ENCODE results near the gene SMCO2.

Gene SMCO2

DNA sequence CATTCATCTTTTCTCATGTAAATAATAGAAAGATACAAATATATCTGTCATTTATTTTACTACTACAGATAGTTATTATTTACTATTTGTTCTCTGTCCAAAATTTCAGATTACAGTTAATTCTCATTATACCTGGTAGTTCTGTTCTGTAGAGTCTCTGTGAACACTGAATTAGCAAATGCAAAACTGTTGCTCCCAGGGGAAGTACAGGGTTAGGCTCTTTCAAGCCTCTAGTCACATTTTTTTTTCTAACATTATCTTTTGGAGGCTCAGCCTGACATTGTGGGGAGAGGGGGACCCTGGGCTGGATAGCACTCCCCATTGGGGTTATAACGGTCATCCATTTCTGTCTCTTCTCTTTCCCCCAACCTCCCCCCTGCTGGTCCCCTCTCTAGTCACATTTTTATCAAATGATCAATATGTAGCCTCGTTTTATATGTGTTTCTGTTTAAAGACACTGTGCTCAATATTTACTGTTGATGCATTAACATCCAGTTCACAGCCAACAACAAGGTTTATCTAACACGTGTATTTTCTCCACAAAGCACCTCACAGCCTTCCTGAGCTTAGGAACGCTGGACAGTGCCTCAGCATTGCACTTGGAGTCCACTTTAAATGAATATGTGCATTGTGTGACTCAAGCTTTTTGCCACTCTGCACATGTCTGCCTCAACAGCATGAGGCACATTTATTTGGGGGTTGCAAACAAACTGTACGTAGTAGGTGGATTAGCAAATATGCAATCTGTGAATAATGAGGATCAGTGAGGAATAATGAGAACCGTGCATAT lies 4.7 kb downstream of the SMCO2 start:
- DNase-seq (ENCODE audit: extremely low read depth in 1 of 2, low read depth in 1 of 2), result no peak

DNA sequence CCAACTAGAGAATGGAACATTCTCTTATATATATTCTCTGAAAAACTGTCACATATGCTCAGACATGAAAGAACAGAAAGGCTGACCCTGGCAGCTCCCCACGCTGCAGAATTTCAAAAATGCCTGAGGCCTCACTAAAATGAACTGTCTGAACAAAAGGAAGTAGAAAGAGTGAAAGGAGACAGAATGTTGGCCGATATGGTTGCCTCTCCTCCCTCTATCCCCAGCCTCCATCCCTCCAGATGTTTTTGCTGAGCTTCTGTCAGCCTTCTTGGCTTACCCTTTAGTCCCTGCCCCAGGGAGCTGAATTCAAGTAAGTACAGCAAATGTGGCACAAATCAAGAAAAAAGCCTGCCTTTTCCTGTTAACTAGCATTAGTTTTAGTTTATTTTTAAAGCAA lies 6.9 kb downstream of the SMCO2 start:
- no peak for DNase-seq (ENCODE audit: extremely low read depth in 1 of 2, low read depth in 1 of 2)

DNA sequence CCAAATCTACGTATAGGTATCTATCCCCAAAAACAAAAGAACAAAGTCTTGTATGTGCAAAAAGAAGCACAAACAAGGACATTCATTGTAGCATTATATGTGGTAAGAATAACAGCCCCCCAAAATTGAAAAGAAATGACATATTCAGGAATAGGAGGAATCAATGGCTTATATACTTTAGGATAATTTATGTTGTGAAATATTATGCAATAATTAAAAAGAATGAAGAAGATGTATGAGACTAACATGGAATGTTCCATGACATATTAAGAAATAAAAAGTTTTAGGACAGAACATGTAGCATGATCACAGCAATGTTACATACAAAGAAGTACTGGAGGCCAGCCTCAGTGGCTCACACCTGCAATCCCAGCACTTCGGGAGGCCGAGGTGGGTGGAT lies 9.1 kb downstream of the SMCO2 start:
- DNase-seq (ENCODE audit: extremely low read depth in 1 of 2, low read depth in 1 of 2), result no peak

DNA sequence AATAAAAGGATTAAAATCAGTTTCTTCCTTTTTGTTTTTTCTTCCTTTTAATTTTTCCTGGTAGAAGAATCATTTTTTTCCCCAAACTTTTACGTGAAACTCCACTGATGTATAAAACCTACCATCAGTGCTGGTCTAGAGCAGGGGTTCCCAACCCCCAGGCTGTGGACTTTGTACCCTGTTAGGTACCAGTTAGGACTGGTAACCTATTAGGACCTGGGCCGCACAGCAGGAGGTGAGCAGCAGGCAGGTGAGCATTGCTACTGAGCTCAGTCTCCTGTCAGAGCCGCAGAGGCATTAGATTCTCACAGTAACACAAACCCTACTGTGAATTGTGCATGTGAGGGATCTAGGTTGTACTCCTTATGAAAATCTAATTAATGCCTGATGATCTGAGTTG lies 10.1 kb downstream of the SMCO2 start:
- no peak for DNase-seq (ENCODE audit: extremely low read depth in 1 of 2, low read depth in 1 of 2)

DNA sequence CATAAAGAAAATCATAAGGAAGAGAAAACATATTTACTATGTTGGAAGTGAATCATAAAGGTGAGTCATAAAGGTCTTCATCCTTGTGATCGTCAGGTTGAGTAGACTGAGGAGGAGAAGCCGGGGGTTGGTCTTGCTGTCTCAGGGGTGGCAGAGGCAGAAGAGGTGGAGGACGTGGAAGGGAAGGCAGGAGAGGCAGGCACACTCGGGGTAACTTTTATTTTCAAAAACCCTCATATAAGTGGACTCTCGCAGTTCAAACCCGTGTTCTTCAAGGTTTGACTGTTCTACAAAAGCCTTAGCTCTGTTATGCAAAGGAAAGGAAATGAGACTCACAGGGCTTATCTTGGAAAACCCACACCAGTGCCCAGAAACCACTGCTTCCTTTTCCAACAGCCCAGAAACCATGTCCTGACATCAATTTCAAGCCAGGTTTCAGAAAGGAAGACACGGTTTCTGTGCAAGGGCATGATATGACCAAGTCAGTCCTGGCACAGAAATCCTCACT lies 14.0 kb downstream of the SMCO2 start:
- no peak for DNase-seq (ENCODE audit: extremely low read depth in 1 of 2, low read depth in 1 of 2)

DNA sequence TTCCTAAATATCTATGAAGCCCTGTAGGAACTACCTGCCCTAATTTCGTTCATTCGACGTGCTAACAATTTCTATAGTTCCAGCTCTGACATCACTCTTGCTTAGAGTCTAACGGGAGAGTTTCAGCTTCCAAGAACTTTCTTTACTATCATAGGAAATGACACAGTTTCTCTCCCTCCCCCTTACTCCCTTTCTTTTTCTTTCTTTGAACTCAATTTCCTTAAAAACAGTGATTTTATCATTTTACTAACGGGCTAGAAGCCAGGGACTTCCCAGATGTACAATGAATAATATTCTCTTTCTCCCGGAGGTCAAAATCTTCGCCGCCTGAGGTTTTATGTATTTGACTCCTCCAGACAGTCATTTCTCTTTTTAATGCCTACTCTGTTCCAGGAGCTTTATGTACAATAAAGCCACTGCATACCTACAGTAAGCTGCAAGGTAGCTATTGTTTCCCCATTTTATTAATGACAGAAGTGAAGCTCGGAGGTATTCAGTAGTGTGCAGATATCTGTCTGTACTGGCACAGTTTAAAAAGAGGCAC lies 15.7 kb downstream of the SMCO2 start:
- no peak for DNase-seq (ENCODE audit: extremely low read depth in 1 of 2, low read depth in 1 of 2)

DNA sequence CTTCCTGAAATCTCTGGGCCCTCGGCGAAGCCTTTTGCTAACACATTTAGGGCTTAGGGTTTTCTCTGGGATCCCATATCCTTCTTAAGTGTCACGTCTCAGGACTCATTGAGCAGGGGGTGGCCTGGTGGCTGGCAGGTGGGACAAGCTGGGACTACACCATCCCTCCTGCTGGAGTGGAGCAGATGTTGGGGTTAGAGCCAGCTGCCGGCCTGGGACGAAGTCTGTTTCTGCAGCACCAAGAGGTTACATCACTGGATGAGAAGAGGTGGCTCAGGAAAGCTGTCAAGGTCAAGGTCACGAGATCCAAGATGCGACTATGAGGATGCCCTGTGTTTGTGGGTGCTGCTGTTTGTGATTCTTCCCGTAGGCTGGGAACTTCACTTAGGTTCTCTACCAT lies 16.3 kb downstream of the SMCO2 start:
- DNase-seq (ENCODE audit: extremely low read depth in 1 of 2, low read depth in 1 of 2), result no peak

DNA sequence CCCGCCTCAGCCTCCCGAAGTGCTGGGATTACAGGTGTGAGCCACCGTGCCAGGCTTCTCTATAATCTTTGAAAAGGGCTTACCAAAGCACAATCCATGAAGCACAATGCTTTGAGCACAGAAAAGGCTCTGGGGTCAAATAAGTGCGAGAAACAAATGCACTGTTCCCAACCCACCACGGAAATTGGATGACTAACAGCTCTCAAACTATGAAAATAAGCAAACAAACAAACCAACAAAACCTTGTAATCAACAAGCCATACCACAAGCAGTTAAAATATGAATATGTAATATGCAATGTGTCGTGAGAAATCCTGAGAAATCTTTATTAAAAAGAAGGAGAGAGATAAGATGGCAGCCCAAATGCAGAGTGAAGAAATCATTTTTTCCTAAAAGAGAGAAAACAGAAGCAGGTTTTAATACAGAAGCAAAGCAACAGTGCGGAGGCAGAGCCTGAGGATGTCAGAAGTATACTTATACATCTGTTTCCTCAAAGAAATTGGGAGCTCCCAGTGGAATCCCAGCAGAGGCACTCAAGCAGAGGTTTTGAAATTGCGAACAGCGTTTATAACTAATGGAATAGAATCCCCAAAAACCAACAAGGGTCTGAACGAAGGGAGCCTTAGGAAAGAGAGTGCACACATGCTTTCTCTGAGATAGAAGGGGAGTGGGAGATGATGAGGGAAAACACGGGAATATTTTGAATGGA lies 17.1 kb downstream of the SMCO2 start:
- no peak for DNase-seq (ENCODE audit: extremely low read depth in 1 of 2, low read depth in 1 of 2)

DNA sequence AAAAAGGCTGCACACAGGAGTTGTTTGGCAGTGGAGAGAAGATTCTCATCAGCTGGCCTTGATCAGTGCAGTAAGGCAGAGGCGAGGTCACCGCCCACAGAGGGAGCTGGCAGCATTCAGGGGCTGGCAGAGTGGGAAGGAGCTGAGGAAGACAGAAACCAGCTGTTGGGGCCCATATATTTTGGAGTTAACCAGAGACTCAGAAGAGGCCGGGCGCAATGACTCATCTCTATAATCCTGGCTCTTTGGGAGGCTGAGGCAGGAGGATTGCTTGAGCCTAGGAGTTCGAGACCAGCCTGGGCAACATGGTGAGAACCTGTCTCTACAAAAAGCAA lies 17.7 kb downstream of the SMCO2 start:
- DNase-seq (ENCODE audit: extremely low read depth in 1 of 2, low read depth in 1 of 2), result no peak

DNA sequence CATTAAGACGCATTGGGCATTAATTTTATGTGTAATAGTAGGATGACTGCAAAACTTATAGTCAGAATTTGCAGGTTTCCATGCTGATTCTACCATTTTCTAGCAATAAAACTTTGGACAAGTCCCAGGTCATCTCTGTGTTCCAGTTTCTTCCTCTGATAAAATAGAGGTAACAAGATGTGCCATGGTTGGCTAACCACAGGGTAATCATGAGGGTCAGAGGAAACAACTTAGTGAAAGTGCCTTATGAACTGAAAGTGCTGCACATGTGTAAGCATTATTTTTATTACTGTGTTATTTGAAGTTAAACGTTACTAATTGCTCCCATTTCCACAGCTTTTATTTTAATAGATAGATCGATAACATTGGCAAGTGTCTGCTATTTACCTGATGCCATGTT lies 21.1 kb downstream of the SMCO2 start:
- no peak for DNase-seq (ENCODE audit: extremely low read depth in 1 of 2, low read depth in 1 of 2)

DNA sequence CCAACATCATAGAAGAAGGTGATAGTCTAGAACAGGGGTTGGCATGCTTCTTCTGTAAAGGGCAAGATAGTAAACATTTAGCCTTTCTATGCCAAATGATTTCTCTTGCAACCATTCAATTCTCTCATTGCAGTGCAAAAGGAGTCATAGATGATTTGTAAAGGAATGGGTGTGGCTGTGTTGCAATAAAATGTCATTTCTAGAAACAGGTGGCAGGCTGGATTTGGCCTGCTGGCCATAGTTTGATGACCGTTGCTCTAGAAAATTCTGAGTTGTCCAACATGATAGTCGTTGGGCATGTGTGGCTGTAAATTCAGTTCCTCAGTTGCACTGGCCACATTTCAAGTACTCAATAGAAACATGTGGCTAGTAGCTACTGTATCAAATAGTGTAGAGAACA lies 21.7 kb downstream of the SMCO2 start:
- no peak for DNase-seq (ENCODE audit: extremely low read depth in 1 of 2, low read depth in 1 of 2)

DNA sequence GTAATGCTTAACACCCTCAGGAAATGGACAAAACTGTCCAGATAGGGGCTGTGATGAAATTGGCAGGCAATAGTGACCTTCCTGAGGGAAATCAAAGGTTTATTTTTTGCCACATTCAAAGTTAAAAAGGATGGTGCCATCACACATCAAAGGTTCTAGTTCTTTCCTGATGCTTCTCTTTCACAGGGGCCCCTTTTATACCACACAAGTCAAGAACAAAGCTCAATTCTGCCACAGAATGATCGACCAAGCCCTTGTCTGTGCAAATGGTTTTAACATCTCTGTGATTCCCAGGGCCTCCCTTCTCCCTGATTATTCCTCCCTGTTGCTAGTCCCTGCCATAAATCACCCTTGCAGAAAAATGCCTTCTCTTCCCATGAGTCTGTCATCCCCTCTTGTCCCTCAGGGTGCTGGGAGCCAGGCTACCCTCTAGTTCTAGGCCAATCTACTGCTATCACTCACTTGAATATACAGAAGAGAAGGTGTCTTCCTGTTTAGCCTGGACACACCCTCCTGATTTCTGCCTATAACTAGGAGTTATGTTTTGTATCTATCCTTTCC lies 22.7 kb downstream of the SMCO2 start:
- no peak for DNase-seq (ENCODE audit: extremely low read depth in 1 of 2, low read depth in 1 of 2)

DNA sequence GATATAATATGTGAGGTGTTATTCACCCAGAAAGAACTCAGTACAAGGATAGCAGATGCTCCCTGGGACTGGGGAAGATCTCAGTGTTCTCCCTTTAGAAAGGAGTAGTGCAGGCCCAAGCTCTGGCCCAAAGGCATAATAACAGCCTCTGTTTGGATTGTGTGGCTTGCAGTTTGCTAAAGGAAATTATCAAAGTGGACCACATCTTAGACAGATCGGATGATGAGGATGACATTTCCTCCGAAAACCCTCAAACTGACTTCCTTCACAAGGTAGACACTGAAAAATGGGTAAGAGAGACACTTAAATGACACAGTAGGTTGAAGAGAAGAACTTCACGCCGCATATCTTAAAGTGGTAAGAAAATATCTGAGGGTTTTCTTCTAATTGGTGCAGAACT lies 26.1 kb downstream of the SMCO2 start:
- DNase-seq (ENCODE audit: extremely low read depth in 1 of 2, low read depth in 1 of 2), result no peak

DNA sequence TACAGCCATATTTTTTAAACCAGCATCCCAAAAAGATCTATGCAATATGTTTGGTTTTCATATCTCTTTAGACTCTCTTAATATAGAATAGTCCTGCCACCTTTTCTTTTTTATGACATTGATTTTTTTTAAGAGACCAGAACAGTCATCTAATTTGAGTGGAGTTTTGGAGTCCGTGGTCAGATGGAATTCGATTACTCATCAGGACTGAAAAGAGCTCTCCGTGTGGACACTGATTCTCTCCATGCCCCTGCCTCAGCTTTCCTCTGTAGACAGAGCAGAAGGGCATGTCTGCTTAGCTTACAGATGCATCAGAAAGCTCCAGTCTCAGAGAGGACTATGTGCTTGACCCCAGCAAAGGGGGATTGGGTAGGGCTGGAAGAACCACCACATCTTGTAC lies 27.8 kb downstream of the SMCO2 start:
- no peak for DNase-seq (ENCODE audit: extremely low read depth in 1 of 2, low read depth in 1 of 2)

DNA sequence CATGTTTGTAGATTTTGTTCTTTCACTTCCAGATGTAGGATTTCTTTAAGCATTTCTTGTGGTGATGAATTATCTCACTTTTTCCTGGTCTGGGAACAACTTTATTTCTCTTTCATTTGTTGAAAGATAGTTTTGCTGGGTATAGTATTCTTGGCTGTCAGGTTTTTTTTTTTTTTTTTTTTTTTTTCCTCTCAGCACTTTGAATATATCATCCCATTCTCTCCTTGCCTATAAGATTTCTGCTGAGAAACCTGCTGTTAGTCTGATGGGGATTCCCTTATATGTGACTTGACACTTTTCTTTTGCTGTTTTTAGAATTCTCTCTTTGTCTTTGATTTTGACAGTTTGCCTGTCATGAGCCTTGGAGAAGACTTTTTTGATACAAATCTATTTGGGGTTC lies 30.5 kb downstream of the SMCO2 start:
- no peak for DNase-seq (ENCODE audit: extremely low read depth in 1 of 2, low read depth in 1 of 2)

DNA sequence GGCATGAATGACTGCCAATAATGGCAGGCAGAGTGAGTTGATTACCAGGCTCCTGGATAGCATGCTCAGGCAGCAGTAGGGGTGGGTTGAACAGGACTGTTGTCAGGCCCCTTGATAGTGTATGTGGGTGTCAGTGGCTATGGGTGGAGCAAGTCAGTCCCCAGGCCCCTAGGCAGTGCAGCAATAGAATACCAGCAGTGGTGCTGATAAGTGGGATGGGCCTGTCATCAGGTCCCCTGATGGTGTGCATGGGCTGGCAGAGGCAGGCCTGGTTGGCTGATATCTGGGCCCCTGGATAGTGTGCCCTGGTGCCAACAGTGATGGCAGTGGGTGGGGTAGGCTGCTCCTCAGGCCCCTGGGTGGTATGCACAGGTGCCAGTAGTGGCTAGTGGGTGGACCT lies 32.4 kb downstream of the SMCO2 start:
- no peak for DNase-seq (ENCODE audit: extremely low read depth in 1 of 2, low read depth in 1 of 2)

DNA sequence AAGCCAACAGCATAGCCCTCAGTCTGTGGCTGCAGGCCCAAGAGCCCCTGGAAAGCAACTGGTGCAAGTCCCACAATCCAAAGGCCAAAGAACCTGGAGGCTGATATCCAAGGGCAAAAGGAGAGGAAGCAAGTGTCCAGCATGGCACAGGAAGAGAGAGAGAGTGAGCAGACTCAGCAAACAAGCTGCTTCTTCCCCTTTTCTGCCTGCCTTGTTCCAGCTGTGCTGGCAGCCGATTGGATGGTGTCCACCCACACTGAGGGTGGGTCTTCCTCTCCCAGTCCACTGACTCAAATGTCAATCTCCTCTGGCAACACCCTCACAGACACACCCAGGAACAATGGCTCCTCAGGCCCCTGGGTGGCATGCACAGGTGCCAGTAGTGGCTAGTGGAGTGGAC lies 33.5 kb downstream of the SMCO2 start:
- no peak for DNase-seq (ENCODE audit: extremely low read depth in 1 of 2, low read depth in 1 of 2)

DNA sequence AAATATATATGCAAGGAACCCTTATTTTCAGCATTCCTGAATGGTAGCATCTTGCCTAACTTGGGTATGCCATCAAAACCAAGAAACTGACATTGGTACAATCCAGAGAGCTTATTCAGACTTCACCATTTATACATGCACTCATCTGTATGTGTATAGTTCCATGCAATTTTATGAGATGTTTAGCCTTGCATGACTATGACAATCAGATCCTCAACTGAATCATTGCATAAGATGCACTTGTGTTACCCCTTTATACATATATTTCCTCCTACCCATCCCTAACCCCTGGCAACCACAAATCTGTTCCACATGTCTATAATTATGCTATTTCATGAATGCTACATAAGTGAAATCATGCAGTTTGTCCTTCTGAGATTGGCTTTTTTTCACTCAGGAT lies 40.4 kb downstream of the SMCO2 start:
- DNase-seq (ENCODE audit: extremely low read depth in 1 of 2, low read depth in 1 of 2), result no peak

DNA sequence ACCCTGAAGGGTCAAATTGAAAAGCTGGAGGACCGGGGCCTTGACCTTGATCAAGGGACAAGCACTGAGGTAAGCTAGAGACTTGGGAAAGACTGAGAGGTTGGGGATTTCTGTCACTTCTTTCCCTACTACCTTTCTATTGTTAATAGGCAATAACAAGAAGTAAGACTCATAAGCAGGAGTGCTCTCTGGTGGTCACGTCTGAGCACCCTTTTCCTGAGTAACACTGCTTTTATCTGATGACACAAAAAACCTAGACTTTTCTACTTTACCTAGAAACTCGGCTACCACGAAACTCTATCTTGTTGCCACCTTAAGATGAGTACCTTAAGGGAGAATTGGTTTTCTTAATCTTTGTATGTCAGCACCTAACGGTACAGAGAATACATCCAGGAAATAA lies 41.9 kb downstream of the SMCO2 start:
- no peak for DNase-seq (ENCODE audit: extremely low read depth in 1 of 2, low read depth in 1 of 2)

DNA sequence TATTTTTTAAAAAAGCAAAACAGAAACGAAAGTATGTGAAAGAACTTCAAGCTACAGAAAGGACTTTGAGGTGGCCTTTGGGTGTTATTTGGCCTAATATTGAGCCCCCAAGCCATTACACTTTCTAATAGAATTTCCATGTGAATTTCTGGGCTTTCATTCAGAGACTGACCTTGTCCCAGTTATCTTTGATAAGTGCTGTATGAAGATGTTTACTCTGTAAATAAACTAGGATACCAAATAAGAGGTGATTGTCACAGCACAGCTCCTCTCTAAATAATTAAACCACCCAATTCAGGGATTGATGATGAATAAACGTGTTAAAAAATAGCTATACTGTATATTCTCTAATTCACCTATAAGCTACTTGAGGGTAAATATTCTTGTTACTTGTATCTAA lies 44.7 kb downstream of the SMCO2 start:
- DNase-seq (ENCODE audit: extremely low read depth in 1 of 2, low read depth in 1 of 2), result no peak

DNA sequence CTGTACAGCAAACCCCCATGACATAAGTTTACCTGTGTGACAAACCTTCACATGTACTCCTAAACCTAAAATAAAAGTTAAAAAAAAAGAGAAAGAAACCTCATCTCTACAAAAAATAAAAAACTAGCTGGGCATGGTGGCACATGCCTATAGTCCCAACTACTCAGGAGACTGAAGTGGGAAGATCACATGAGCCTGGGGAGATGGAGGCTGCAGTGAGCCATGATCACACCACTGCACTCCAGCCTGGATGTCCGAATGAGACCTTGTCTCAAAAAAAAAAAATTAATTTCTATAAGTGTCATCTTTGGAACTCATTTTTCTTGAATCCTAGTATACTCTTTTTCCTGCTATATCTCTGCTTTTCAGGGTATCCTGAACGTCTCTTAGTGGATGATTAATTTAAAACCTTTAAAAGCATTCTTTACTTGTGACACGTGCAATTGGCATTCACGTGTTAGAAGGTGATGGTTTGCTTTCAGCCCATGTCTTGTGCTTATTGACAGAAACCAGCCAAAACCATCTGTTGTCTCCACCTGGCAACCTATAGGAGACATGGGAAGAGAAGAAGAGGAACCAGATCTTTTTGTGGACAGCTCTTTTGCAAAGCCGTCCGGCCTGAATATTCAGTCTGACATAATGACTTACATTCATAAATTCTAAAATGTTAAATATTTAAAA lies 46.9 kb downstream of the SMCO2 start:
- DNase-seq (ENCODE audit: extremely low read depth in 1 of 2, low read depth in 1 of 2), result no peak
